ENCODE results near the gene ZNF93. TPM values are rescaled to one million over a fixed set of nuclear protein-coding genes. Genes with fewer than 3 reads are reported as not detected.
"Not testable (repeated sequence)": the region's sequence is repeated elsewhere in the genome, so short reads cannot be mapped to it uniquely, and the experiment has no call there.

ZNF93 gene
- total RNA-seq (2021; ENCODE audit: unreplicated experiment) = 8.9 TPM
- 4.3 TPM for polyA plus RNA-seq (2012; ENCODE audit: insufficient read length)
- percentile 83 among the genes with signal in this experiment for Bru-seq, nascent RNA
- percentile 66 among the genes with signal in this experiment for BruChase-seq, experiment 1, labeled RNA remaining after a 2-hour chase
- BruChase-seq, experiment 2, labeled RNA remaining after a 6-hour chase = percentile 58 among the genes with signal in this experiment
- long read RNA-seq, transcript ZNF93-201 (4 exons, 2,648 nt) = major isoform, 13 of 17 reads
- long read RNA-seq, partial matches to known transcripts = 0 of 17 reads
- long read RNA-seq, other reads (novel, unspliced or antisense) = 3 of 17 reads

DNA sequence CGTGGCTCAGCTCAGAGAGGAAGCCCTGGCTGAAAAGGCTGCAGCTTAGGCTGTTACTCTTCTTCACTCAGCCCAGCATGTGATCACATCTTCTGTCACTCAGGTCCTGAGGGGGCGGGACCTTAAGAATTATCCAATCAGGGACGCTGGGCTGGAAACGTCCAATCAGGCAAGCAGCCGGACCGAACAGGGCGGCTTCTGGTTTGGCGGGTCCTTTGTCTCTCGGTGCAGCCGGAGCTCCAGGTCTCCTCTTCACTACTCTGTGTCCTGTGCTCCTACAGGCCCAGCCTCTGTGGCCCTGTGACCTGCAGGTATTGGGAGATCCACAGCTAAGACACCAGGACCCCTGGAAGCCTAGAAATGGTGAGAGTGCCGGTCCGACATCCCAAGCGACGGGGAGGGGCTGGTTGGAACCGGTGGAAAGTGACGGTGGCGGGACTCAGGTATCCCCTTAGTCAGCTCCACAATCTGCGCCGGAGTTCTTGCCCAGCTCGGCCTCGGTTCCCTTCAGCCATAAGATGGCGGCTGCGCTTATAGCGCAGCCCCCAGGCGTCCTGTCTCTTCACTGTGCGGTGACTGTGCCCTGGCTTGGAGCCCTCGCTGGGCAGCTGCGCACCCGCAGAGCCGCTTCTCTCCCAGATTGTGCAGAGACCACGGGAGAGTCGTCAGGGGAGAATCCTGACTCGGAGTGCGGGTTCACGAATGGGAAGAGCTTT, at the start of gene ZNF93:
Gene ZNF93, plus strand, starts transcription at position 218 of the 716 bp plus-strand sequence. Its CDS starts 143 bp downstream, at position 361.
- H3K9me3 ChIP-seq (ENCODE audit: control insufficient read depth, insufficient read depth, low read depth, low read length) = no peaks in the 10 kb centered on the region; the same call in 1 of the 2 replicates
- ChIA-PET CTCF (interaction anchor here (0.6 kb wide), 1 partner anchor 16 kb away, joined by 4 read pairs; no protein-coding TSS in a partner anchor), POLR2A (interaction anchor here (0.6 kb wide), 2 partner anchors 220 to 247 kb away, joined by 3 to 6 read pairs; no protein-coding TSS in a partner anchor)
- TF ChIP-seq POLR2AphosphoS5 (IDR thresholded peaks at IDR 0.05; ENCODE audit: low read depth, low read length) (peak; percentile 60), SIN3A (IDR thresholded peaks at IDR 0.05; ENCODE audit: borderline replicate concordance, insufficient read depth, low read depth, low read length) (peak; percentile 86; the same call in 1 of the 2 replicates), TCF7L2 (IDR thresholded peaks at IDR 0.05; ENCODE audit: low read depth, low read length) (0 out of 2 replicates have a peak, but pooled peaks have one; percentile 7)
- TF ChIP-seq, protein P1, sequence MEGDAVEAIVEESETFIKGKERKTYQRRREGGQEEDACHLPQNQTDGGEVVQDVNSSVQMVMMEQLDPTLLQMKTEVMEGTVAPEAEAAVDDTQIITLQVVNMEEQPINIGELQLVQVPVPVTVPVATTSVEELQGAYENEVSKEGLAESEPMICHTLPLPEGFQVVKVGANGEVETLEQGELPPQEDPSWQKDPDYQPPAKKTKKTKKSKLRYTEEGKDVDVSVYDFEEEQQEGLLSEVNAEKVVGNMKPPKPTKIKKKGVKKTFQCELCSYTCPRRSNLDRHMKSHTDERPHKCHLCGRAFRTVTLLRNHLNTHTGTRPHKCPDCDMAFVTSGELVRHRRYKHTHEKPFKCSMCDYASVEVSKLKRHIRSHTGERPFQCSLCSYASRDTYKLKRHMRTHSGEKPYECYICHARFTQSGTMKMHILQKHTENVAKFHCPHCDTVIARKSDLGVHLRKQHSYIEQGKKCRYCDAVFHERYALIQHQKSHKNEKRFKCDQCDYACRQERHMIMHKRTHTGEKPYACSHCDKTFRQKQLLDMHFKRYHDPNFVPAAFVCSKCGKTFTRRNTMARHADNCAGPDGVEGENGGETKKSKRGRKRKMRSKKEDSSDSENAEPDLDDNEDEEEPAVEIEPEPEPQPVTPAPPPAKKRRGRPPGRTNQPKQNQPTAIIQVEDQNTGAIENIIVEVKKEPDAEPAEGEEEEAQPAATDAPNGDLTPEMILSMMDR (IDR thresholded peaks at IDR 0.05) = no peak
- TF ChIP-seq, protein P2, sequence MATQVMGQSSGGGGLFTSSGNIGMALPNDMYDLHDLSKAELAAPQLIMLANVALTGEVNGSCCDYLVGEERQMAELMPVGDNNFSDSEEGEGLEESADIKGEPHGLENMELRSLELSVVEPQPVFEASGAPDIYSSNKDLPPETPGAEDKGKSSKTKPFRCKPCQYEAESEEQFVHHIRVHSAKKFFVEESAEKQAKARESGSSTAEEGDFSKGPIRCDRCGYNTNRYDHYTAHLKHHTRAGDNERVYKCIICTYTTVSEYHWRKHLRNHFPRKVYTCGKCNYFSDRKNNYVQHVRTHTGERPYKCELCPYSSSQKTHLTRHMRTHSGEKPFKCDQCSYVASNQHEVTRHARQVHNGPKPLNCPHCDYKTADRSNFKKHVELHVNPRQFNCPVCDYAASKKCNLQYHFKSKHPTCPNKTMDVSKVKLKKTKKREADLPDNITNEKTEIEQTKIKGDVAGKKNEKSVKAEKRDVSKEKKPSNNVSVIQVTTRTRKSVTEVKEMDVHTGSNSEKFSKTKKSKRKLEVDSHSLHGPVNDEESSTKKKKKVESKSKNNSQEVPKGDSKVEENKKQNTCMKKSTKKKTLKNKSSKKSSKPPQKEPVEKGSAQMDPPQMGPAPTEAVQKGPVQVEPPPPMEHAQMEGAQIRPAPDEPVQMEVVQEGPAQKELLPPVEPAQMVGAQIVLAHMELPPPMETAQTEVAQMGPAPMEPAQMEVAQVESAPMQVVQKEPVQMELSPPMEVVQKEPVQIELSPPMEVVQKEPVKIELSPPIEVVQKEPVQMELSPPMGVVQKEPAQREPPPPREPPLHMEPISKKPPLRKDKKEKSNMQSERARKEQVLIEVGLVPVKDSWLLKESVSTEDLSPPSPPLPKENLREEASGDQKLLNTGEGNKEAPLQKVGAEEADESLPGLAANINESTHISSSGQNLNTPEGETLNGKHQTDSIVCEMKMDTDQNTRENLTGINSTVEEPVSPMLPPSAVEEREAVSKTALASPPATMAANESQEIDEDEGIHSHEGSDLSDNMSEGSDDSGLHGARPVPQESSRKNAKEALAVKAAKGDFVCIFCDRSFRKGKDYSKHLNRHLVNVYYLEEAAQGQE (IDR thresholded peaks at IDR 0.05; ENCODE audit: insufficient read depth in 1 of 2, low read depth in 2 of 2, low read length in 1 of 2) = no peak
- no peaks in the 10 kb centered on the region for H3K36me3 ChIP-seq (ENCODE audit: control insufficient read depth, insufficient read depth, low read length)
- DNase-seq (ENCODE audit: low read depth, low spot score) (peak; percentile 64), ATAC-seq (peak; percentile 97)
- no peaks in the 10 kb centered on the region for H3K27me3 ChIP-seq (ENCODE audit: control insufficient read depth, insufficient read depth, low read length)
- no peaks in the 10 kb centered on the region for H3K4me1 ChIP-seq (ENCODE audit: control insufficient read depth, insufficient read depth, low read length)
- no TSS peak for BruUV-seq (replicated peaks)
- in situ Hi-C loops (cut with HindIII; ENCODE audit: low pct_unique_long_range_greater_than_20kb, low sequenced_read_pairs) = no loop called here
- intact Hi-C loops (cut with micrococcal nuclease; ENCODE audit: unreplicated experiment) = no loop called here
- peak within 1 kb of the TSS; percentile 78 for H3K27ac ChIP-seq (ENCODE audit: low read length)
- peak within 1 kb of the TSS; percentile 77 to 92 for H3K4me3 ChIP-seq (ENCODE audit: low read depth in 2 of 2, low read length in 2 of 2)

DNA sequence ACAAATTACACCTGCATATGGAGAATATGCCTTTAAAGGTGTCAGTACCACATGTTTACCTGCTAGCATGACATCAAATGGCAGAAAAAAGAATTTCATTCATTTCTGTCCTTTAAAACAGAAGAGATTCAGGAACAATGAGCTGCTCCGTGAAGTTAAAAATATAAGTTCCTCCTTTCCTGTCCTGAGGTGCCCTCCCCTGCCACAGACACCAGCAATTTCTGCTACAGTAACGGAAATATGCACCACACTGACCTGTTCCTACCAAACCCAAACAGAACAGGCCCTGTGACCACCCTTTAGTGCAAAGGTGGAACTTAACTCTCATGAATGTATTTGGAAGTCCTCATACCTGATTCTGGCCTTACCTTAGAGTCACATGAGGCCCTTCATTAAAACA, 49.0 kb upstream of the ZNF93 start:
- H3K4me3 ChIP-seq (ENCODE audit: low read depth in 2 of 2, low read length in 2 of 2); H3K4me1 ChIP-seq (ENCODE audit: control insufficient read depth, insufficient read depth, low read length); CTCF ChIA-PET; POLR2A ChIA-PET; H3K9me3 ChIP-seq (ENCODE audit: control insufficient read depth, insufficient read depth, low read depth, low read length); DNase-seq (ENCODE audit: low read depth, low spot score); H3K27me3 ChIP-seq (ENCODE audit: control insufficient read depth, insufficient read depth, low read length); ATAC-seq; H3K36me3 ChIP-seq (ENCODE audit: control insufficient read depth, insufficient read depth, low read length); BruUV-seq (replicated peaks); in situ Hi-C loops (cut with HindIII; ENCODE audit: low pct_unique_long_range_greater_than_20kb, low sequenced_read_pairs); H3K27ac ChIP-seq (ENCODE audit: low read length); intact Hi-C loops (cut with micrococcal nuclease; ENCODE audit: unreplicated experiment): not testable (repeated sequence)

Measured in Panc1 (cell line).